Measurements from ENCODE around the gene RNF130.

The RNF130 gene

DNA sequence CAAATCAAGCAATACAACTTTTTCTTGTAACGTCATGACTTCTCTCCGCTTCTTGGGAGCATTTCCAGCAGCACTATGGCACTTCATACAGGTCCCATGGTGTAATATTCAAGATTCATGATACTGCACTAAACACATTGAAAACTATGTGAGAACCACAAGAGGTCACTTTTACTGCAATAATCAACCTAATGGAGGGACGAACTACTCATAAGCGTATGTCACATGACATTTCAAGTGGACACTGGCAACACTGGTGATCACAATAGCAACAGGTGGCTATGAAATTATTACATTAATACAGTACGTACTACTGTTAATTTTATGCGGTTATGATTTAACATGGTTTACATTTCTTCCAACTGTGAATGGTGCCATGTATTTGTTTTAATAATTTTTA is 85.2 kb downstream of the RNF130 start:
- TF ChIP-seq, protein P1, sequence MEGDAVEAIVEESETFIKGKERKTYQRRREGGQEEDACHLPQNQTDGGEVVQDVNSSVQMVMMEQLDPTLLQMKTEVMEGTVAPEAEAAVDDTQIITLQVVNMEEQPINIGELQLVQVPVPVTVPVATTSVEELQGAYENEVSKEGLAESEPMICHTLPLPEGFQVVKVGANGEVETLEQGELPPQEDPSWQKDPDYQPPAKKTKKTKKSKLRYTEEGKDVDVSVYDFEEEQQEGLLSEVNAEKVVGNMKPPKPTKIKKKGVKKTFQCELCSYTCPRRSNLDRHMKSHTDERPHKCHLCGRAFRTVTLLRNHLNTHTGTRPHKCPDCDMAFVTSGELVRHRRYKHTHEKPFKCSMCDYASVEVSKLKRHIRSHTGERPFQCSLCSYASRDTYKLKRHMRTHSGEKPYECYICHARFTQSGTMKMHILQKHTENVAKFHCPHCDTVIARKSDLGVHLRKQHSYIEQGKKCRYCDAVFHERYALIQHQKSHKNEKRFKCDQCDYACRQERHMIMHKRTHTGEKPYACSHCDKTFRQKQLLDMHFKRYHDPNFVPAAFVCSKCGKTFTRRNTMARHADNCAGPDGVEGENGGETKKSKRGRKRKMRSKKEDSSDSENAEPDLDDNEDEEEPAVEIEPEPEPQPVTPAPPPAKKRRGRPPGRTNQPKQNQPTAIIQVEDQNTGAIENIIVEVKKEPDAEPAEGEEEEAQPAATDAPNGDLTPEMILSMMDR (IDR thresholded peaks at IDR 0.05; ENCODE audit: extremely low read depth, missing control alignments), result no peak
- DNase-seq (ENCODE audit: low spot score), result no peak

DNA sequence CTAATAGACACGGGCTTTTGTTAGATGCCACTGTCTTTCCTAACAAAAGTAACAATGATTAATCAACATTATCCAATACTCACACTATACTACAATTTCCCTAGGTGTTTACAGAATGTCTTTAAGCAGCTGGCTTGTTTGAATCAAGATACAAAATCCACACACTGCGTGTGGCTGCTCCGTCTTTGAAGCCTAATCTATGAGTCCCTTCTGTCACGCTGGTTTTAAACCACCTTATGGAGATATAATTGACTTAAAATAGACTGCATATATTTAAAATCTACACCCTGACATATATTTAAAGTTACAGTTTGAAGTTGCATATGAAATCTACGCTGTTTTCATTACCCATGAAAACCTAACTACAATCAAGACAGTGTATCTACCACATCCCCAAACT is 89.9 kb downstream of the RNF130 start:
- no peak for DNase-seq (ENCODE audit: low spot score)
- TF ChIP-seq, protein P1 (IDR thresholded peaks at IDR 0.05; ENCODE audit: extremely low read depth, missing control alignments), result no peak

DNA sequence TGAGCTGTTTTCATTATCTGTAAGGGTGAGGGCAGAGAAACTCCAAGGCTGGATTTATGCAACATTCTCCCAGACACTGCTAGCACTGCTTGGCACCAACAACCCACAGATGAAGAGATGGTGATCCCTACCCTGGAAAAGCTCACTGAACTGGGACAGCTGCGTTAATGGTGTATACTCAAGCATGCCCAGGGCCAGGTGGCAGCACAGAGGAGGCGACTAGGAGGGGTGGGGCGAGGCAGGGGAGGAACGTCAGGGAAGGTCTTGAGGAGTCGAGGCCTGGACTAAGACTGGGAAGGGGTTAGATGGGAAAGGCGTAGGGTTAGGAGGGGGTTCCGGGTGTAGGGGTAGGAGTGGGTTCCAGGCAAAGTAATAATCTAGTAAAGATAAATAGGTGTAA is 90.8 kb downstream of the RNF130 start:
- DNase-seq (ENCODE audit: low spot score), result no peak
- TF ChIP-seq, protein P1 (IDR thresholded peaks at IDR 0.05; ENCODE audit: extremely low read depth, missing control alignments), result no peak

DNA sequence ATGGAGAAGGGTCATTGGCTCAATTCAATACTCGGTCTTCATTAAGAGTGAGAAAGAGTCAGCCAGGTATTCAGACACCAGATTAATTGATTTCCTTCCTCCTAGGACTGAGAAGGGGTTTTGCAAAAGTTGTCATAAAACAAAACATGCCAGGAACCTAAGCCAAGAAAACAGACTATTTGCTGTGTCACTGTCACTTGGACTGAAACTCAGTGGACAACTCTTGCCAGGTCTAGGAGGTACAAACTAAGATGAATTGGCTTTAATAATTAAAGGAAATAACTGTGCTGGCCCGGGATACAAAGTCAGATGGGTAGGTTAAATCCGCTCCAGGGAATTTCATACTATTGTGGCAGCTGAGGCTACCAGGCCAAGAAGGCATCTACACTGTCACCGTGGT is 92.8 kb downstream of the RNF130 start:
- DNase-seq (ENCODE audit: low spot score), result no peak
- TF ChIP-seq, protein P1 (IDR thresholded peaks at IDR 0.05; ENCODE audit: extremely low read depth, missing control alignments), result no peak

DNA sequence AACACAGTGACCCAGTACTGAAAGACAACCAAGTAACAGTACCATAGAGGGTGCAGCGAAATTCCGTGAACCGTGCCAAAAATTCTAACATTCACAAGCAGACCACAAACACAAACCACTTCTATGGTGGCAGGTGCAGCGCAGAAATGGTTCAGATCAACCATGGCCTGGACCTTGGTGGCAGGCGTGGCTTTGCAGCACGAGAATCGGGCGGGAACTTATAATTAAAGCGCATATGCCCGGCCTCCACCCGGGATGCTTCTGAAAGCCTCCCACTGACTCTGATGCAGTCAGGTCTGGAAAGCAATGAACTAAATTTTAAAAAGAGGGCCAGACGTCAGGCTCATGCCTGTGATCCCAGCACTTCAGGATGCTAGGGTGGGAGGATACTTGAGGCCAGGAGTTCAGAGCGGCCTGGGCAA is 95.8 kb downstream of the RNF130 start:
- DNase-seq (ENCODE audit: low spot score), result no peak
- TF ChIP-seq, protein P1 (IDR thresholded peaks at IDR 0.05; ENCODE audit: extremely low read depth, missing control alignments), result no peak

DNA sequence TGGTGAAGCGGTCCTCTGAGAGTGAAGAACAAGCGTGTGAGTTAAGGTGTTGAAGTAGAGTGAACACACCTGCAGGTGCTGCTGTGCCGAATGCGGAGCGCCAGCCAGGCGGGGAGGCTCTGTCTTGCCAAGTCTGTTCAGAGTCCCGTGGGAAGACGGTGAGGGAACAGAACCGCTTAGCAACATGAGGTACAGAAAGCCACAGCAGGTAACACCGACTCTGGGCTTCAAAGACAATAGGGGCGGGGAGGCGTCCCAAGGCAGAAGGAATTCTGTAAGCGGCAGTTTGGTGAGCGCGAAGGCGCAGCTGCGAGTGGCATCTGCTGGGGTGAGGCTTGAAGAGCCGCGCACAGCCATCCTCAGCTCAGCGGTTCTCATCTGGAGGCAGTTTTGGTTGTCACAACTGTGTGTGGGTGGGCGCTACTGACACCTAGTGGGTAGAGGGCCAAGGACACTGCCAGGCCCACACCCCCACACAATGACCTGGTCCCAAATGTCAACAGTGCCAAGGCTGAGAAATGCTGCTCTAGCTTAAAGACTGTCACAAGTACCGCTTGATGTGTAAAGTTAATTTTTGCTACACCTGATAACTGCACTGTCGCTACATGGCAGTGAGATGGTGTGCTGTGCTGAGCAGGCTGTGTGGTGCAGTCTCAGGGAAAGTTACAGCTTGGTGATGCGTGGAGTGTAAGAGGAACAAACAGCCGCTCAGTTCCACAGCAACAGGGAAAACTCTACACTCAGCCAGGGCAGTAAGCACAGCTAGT is 96.4 kb downstream of the RNF130 start:
- peak; percentile 64 for DNase-seq (ENCODE audit: low spot score)
- TF ChIP-seq, protein P1 (IDR thresholded peaks at IDR 0.05; ENCODE audit: extremely low read depth, missing control alignments), result peak; percentile 38

DNA sequence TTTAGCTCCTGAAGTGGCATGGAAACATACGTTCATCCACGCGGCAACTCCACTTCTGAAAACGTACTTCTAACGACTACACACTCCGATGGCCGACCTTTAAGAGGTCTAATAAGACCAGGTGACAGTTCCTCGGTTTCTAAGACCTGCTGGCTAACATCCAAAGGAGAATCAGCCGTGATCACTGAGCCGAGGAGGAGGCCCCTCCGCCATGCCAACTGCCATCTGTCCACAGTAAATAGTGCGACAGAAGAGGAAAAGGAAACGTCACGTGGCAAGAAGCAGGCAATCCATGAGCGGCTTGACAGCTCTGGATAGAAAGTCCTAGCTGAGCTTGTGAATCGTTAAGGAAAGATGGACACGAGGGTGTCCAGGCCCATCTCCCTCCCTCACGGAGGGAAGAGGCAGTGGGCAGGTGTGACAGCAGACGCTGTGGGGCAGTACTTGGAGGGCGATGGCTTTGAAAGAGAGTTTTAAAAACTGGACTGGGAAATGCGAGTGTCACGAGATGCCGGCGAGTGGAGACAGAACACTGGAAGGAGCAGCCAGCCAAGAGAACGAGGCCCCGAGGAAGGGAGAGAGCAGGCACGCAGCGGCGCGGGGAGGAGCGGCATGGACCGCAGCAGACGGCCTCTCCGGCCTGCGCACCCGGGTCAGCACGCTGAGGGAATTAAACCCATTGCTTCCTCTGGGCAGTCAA is 97.2 kb downstream of the RNF130 start:
- DNase-seq (ENCODE audit: low spot score), result no peak
- TF ChIP-seq, protein P1 (IDR thresholded peaks at IDR 0.05; ENCODE audit: extremely low read depth, missing control alignments), result no peak

Data from GM20000 (cell line).